Activated T-helper 2 cell treated with anti-CD3 and anti-CD28 coated beads, Interferon-gamma antibody, Interleukin-2, Interleukin-4, amounts not matched to agents 10 μg/mL and 5 μg/mL and 100 μg/mL, durations not matched to agents 14 hours and 24 hours and 36 hours (primary cell): ENCODE data around the gene CLDND1. TPM values are rescaled to one million over a fixed set of nuclear protein-coding genes. Genes with fewer than 3 reads are reported as not detected.

Experiments used
- DNase-seq: peaks from one replicate; pipeline ENCODE4 v3.0.0; 2021; ENCODE audit warnings: low spot score
- H3K27ac Mint-ChIP-seq: one replicate; pipeline ENCODE4 v1.8.0; 2021; ENCODE audit warnings: mixed read lengths
- H3K27me3 Mint-ChIP-seq: one replicate; pipeline ENCODE4 v1.8.0; 2021; ENCODE audit warnings: low read depth, mixed read lengths
- H3K36me3 Mint-ChIP-seq: one replicate; pipeline ENCODE4 v1.8.0; 2021; ENCODE audit warnings: low read depth, mixed read lengths
- H3K4me1 Mint-ChIP-seq: one replicate; pipeline ENCODE4 v1.8.0; 2021; ENCODE audit warnings: low read depth, mixed read lengths
- H3K4me3 Mint-ChIP-seq: one replicate; pipeline ENCODE4 v1.8.0; 2021; ENCODE audit warnings: low read depth, mild to moderate bottlenecking, moderate library complexity, mixed read lengths
- H3K9me3 Mint-ChIP-seq: one replicate; pipeline ENCODE4 v1.8.0; 2021; ENCODE audit warnings: mixed read lengths
- intact Hi-C: fragments of 100-400 bp; cut with micrococcal nuclease; formaldehyde crosslinking; loops from one replicate; pipeline ENCODE4 v1.15.1; 2023
- total RNA-seq: library from RNA; stranded (reverse); gene quantifications from 2 replicates; pipeline ENCODE4 v1.2.3, GENCODE V29; 2022

CLDND1 gene
- total RNA-seq, 1 donor from 2014 or later = 338 TPM

DNA sequence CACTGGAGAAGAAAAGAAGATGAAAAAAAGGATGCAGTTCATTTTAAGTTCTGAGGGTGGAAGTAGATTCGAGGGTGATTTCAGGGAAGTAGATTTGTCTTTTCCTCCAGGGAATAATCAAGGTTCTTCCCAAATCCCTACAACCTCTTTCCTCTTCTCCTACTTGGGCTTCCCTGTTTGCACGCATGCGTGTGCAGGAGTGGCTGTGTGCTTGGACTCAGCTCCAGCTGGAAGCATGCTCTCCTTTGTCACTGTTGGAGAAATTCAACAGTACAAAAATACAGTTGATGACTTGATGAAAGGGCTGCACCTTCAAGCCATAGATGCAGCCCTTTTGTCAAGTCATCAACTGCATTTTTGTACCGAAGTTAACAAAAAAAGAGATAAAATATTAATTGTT, 21.4 kb downstream of the CLDND1 start:
- Mint-ChIP-seq H3K36me3 (peaks cover 28% of the 10 kb centered on the region), H3K27me3 (no peaks in the 10 kb centered on the region), H3K9me3 (no peaks in the 10 kb centered on the region), H3K4me3 (no peak overlapping the region), H3K27ac (no peak overlapping the region), H3K4me1 (peaks cover 15% of the 10 kb centered on the region)
- intact Hi-C loops = no loop called here
- DNase-seq = no peak

DNA sequence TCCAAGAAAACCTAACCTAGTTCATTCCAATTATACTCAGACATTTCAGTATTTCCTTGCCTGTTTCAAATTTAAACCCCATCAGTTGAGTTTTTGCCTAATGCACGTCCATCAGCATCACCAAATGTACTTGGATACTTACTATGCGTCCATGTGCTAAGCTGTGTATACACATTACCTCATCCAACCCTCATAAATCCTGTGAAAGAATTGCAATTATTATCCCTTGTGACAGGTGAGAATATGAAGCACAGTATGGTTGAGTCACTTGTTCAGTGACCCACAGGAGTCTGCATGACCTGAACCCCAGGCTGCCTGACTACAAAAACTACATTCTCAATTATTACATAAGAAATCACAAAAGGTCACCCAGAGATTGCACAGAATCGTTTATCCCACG, 22.7 kb downstream of the CLDND1 start:
- Mint-ChIP-seq H3K36me3 (peaks cover 24% of the 10 kb centered on the region), H3K27ac (no peak overlapping the region), H3K9me3 (no peaks in the 10 kb centered on the region), H3K27me3 (peaks cover 3% of the 10 kb centered on the region), H3K4me3 (no peak overlapping the region), H3K4me1 (peaks cover 15% of the 10 kb centered on the region)
- intact Hi-C loops = no loop called here
- no peak for DNase-seq

DNA sequence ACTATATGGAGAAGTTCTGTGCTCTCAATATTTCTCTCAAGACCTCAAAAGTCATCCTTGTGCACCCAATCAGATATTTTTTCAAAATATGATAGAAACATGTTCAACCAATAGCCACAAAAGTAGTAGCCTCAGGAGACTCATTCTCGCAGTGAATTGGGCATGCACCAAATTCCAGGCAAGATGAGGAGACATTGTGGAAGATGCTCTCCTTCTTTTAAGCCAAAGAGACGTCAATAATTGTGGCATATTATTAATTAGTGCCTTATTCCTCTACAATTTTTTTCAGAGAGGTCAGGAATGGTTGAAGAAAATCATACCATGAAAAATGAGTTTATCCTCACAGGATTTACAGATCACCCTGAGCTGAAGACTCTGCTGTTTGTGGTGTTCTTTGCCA, 25.3 kb downstream of the CLDND1 start, which contains the start of gene OR5K2:
OR5K2 (plus strand) TSS at position 301 of the 400 bp plus-strand sequence; CDS start at position 301, 0 bp downstream.
- Mint-ChIP-seq H3K27me3 (peaks cover 22% of the 10 kb centered on the region), H3K4me3 (no peak within 1 kb of the TSS), H3K27ac (no peak within 1 kb of the TSS), H3K4me1 (peaks cover 5% of the 10 kb centered on the region), H3K9me3 (no peaks in the 10 kb centered on the region), H3K36me3 (peaks cover 12% of the 10 kb centered on the region)
- intact Hi-C loops = no loop called here
- no peak for DNase-seq

DNA sequence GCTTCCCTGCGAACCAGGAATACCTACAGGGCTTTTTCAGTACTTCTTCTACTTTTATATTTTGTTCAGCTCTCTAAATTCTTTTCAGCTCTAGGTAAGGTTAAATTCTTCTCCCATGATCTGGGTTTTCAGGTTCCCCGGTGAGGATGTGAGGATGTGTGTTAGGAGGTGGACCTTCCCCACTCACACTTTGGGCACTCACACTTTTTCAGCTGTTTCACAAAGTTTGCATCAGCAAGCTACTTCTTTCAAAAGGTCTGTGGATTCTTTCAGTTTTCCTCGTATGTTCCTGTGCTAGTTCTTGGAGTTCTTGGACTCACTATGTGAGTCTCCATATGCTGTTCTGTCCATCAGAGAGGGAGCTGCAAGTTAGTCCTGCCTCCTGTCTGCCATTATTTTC, 39.1 kb downstream of the CLDND1 start:
- intact Hi-C loops = no loop called here
- Mint-ChIP-seq H3K9me3 (peaks cover 53% of the 10 kb centered on the region), H3K4me3 (no peak overlapping the region), H3K27me3 (peaks cover 11% of the 10 kb centered on the region), H3K27ac (no peak overlapping the region), H3K36me3 (no peaks in the 10 kb centered on the region), H3K4me1 (peaks cover 6% of the 10 kb centered on the region)
- DNase-seq = no peak

DNA sequence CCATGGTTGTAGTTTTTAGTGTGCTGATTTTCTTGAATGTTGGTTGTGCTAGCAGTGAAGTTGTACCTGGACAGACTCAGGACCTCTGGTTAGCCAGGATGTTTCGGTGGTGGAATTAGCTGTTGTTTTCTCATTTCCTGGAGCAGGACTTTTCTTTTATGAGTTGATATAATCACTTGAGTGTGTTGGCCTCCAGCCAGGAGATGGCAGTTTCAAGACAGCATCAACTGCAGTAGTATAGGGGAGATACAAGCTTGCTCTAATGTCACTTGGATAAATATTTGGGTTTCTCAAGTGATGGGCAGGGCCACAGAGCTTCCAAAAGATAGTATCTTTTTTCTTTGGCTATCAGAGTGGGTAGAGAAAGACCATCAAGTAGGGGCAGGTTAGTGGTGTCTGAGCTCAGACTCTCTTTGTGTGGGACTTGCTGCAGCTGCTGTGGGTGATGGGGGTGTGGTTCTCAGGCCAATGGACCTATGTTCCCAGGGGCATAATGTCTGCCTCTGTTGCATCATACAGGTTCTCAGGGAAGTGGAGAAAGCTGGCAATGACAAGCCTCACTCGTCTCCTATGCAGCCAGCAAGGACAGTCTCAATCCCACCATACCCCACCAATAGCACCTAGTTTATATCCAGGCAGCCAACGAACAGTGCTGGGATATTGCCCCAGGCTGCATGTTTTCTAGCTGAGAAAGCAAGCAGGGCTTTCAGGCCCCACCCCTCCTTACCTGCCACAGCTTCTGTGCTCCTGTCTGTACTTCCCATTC, 39.8 kb downstream of the CLDND1 start:
- peaks cover 47% of the 10 kb centered on the region for H3K9me3 Mint-ChIP-seq
- H3K4me3 Mint-ChIP-seq = no peak overlapping the region
- H3K27me3 Mint-ChIP-seq = peaks cover 5% of the 10 kb centered on the region
- intact Hi-C loops = no loop called here
- DNase-seq = no peak
- H3K27ac Mint-ChIP-seq = no peak overlapping the region
- H3K36me3 Mint-ChIP-seq = no peaks in the 10 kb centered on the region
- H3K4me1 Mint-ChIP-seq = peaks cover 6% of the 10 kb centered on the region

Other genes starting within 250 kb of the CLDND1 start
- gene OR5H2, start 240.4 kb downstream of the CLDND1 start, total RNA-seq = not detected in 2 replicates
- not detected in 2 replicates for gene OR5K4, start 169.0 kb downstream of the CLDND1 start, total RNA-seq
- gene OR5K3, start 132.2 kb downstream of the CLDND1 start, total RNA-seq = not detected in 2 replicates
- not detected in 2 replicates for gene OR5K1, start 59.7 kb downstream of the CLDND1 start, total RNA-seq
- not detected in 2 replicates for gene OR5K2, start 25.2 kb downstream of the CLDND1 start, total RNA-seq
- 10.0 and 10.5 TPM in 2 replicates for gene GPR15, start 9.1 kb upstream of the CLDND1 start, total RNA-seq
- gene CPOX, start 70.7 kb upstream of the CLDND1 start, total RNA-seq = 48.4 and 50.4 TPM in 2 replicates
- gene ST3GAL6, start 240.4 kb upstream of the CLDND1 start, total RNA-seq = 0.05 and 0.44 TPM in 2 replicates